Measurements from ENCODE around the gene CCDC6. TPM values are rescaled to one million over a fixed set of nuclear protein-coding genes. Genes with fewer than 3 reads are reported as not detected.

The CCDC6 gene
- total RNA-seq, 4 donors from 2014 or later, result 20.1 to 30.6 (median 24.1) TPM

- no peak for DNase-seq (ENCODE audit: low spot score in 2 of 2)
- no peak overlapping the region for H3K4me3 ChIP-seq
- no peaks in the 10 kb centered on the region for H3K36me3 ChIP-seq
- H3K9me3 ChIP-seq, result peaks cover 0 to 18% (median 7%) of the 10 kb centered on the region in 4 donors
- H3K27me3 ChIP-seq, result no peaks in the 10 kb centered on the region
- no peak overlapping the region for H3K27ac ChIP-seq
- WGBS, 2 donors, result 92 to 93% methylated on average over 2 of the region's 2 CpGs
- H3K4me1 ChIP-seq, result no peaks in the 10 kb centered on the region
- TF ChIP-seq POLR2A (IDR thresholded peaks at IDR 0.05), result no peak
- no peak for TF ChIP-seq EP300 (IDR thresholded peaks at IDR 0.05)
- no peak for TF ChIP-seq CTCF (IDR thresholded peaks at IDR 0.05)
These were observed 19.7 kb upstream of the CCDC6 start for GRCh38 chr10:59926086-59926485.

GRCh38 chr10:59922907-59923306, 16.6 kb upstream of the CCDC6 start:
- Histone ChIP-seq H3K36me3 (no peaks in the 10 kb centered on the region), H3K27ac (no peak overlapping the region), H3K4me3 (no peak overlapping the region), H3K9me3 (peaks cover 0 to 18% (median 7%) of the 10 kb centered on the region in 4 donors), H3K4me1 (no peaks in the 10 kb centered on the region), H3K27me3 (no peaks in the 10 kb centered on the region)
- 57 to 60% methylated on average over 3 of the region's 3 CpGs for WGBS, 2 donors
- no peak for DNase-seq (ENCODE audit: low spot score in 2 of 2)
- no peak for TF ChIP-seq POLR2A (IDR thresholded peaks at IDR 0.05)
- no peak for TF ChIP-seq EP300 (IDR thresholded peaks at IDR 0.05)
- TF ChIP-seq CTCF (IDR thresholded peaks at IDR 0.05), result no peak

GRCh38 chr10:59917922-59918321, 11.6 kb upstream of the CCDC6 start:
- no peaks in the 10 kb centered on the region for H3K36me3 ChIP-seq
- WGBS, 2 donors, result 59 to 84% methylated on average over 1 of the region's 1 CpG
- no peak for DNase-seq (ENCODE audit: low spot score in 2 of 2)
- H3K27me3 ChIP-seq, result no peaks in the 10 kb centered on the region
- H3K4me1 ChIP-seq, result no peaks in the 10 kb centered on the region
- no peak for TF ChIP-seq POLR2A (IDR thresholded peaks at IDR 0.05)
- TF ChIP-seq EP300 (IDR thresholded peaks at IDR 0.05), result no peak
- no peak for TF ChIP-seq CTCF (IDR thresholded peaks at IDR 0.05)
- peaks cover 0 to 28% (median 5%) of the 10 kb centered on the region in 4 donors for H3K9me3 ChIP-seq
- no peak overlapping the region for H3K4me3 ChIP-seq
- H3K27ac ChIP-seq, result no peak overlapping the region

DNA sequence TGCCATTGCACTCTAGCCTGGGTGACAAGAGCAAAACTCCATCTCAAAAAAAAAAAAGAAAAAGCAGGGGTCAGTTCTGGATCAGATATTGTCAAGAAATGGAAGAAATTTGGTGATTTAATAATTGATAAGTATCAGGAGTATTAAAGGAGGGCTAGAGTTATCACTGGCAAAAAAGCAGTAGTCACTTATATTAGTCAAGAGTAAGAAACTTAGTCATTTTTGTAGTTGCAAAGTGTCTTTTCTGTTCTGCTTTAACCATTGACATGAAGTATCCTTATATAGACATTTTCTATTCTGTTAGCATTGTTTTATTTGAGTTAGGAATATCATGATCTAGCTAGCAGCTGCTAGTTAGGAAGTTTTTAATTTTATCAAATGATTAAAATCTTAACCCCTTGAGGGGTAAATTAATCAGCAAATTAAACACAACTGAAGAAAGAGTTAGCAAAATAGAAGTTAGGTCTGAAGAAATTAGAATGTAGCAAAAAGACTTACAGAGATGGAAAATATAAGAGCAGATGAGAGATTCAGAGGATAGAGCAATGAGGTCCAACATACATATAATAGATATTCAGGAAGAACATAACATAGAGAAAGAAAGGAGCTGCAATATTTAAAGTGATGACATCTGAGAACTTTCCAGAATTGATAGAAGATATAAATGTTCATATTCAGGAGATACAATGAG, 7.3 kb upstream of the CCDC6 start:
- Histone ChIP-seq H3K4me3 (no peak overlapping the region), H3K27ac (no peak overlapping the region), H3K9me3 (peaks cover 0 to 14% (median 0%) of the 10 kb centered on the region in 4 donors), H3K4me1 (peaks cover 0 to 4% (median 0%) of the 10 kb centered on the region in 4 donors), H3K27me3 (no peaks in the 10 kb centered on the region), H3K36me3 (no peaks in the 10 kb centered on the region)
- TF ChIP-seq CTCF (IDR thresholded peaks at IDR 0.05) (no peak), POLR2A (IDR thresholded peaks at IDR 0.05) (no peak), EP300 (IDR thresholded peaks at IDR 0.05) (no peak)
- no peak for DNase-seq (ENCODE audit: low spot score in 2 of 2)

DNA sequence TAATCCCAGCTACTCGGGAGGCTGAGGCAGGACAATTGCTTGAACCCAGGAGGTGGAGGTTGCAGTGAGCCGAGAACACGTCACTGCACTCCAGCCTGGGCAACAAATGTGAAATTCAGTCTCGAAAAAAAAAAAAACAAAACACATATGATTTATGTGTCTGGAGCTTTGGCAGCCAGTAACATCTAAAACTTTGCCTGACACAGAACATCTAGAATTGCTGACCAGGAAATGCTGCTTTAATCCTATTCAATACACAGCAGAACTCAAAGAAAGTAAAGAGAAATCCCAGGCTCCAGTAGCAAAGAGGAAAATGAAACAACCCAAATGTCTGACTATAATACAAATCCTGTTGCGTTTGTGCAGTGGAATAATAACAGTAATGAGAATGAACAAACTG, 4.5 kb upstream of the CCDC6 start:
- peaks cover 0 to 14% (median 0%) of the 10 kb centered on the region in 4 donors for H3K9me3 ChIP-seq
- 51 to 57% methylated on average over 5 of the region's 5 CpGs for WGBS, 2 donors
- H3K4me3 ChIP-seq, result no peak overlapping the region
- H3K36me3 ChIP-seq, result no peaks in the 10 kb centered on the region
- no peaks in the 10 kb centered on the region for H3K27me3 ChIP-seq
- DNase-seq (ENCODE audit: low spot score in 2 of 2), result no peak
- no peak overlapping the region for H3K27ac ChIP-seq
- TF ChIP-seq EP300 (IDR thresholded peaks at IDR 0.05) (no peak), POLR2A (IDR thresholded peaks at IDR 0.05) (no peak), CTCF (IDR thresholded peaks at IDR 0.05) (no peak)
- peaks cover 0 to 16% (median 5%) of the 10 kb centered on the region in 4 donors for H3K4me1 ChIP-seq
